Sciatic nerve (tissue), 2 donors: Measurements from ENCODE around the gene RPS14. TPM values are rescaled to one million over a fixed set of nuclear protein-coding genes. Genes with fewer than 3 reads are reported as not detected.
A peak's percentile ranks its signal among the peaks of the same experiment; 100 is the strongest.
"Not testable (repeated sequence)": the region's sequence is repeated elsewhere in the genome, so short reads cannot be mapped to it uniquely, and the experiment has no call there.

Experiments
- ATAC-seq: fragments of 200-7000 bp; cut with Tn5 transposase; one replicate; pipeline ENCODE4 v1.9.1; 2020; ENCODE audit warnings: mild to moderate bottlenecking, moderate library complexity
- DNase-seq: peaks from one replicate; pipeline ENCODE4 v3.0.0-alpha.2; 2020; ENCODE audit warnings: low spot score
- intact Hi-C: fragments of 100-400 bp; cut with DNase I; formaldehyde crosslinking; loops from one replicate; pipeline ENCODE4 v1.14.2; 2022
- total RNA-seq: library from RNA; stranded (reverse); fragmentation: NEBNext Ultra II Directional; extraction: Animal tissue kit (Norgen Biotek cat#: 25700); gene quantifications from one replicate; pipeline ENCODE4 v1.2.1, GENCODE V29; 2021
- donor health status: DM: no; HTN: no; CAD: no.
- donor health status: DM: no; HTN: no; CAD: no.

RPS14 gene
- total RNA-seq, 1 donor from 2014 or later: 1,412 TPM

- ATAC-seq (peak; percentile 2), DNase-seq (no peak)
- intact Hi-C loops: loop anchor here (10.0 kb wide), 1 partner anchor 50 kb away; no protein-coding TSS in a partner anchor
Observed at GRCh38 chr5:150484964-150485692, 35.6 kb upstream of the RPS14 start.

GRCh38 chr5:150481972-150482406 is 32.5 kb upstream of the RPS14 start:
- intact Hi-C loops: loop anchor here (10.0 kb wide), 1 partner anchor 53 kb away; no protein-coding TSS in a partner anchor
- no peak for ATAC-seq

GRCh38 chr5:150481708-150481965 is 32.1 kb upstream of the RPS14 start:
- no peak for DNase-seq
- intact Hi-C loops: loop anchor here (10.0 kb wide), 1 partner anchor 53 kb away; no protein-coding TSS in a partner anchor
- no peak for ATAC-seq

More at GRCh38 chr5:150481972-150482406, 32.5 kb upstream of the RPS14 start:
- no peak for DNase-seq

GRCh38 chr5:150479416-150479815 is 29.9 kb upstream of the RPS14 start:
- intact Hi-C loops: no loop called here
- DNase-seq (no peak), ATAC-seq (no peak)

GRCh38 chr5:150476568-150476967 is 27.0 kb upstream of the RPS14 start:
- intact Hi-C loops, ATAC-seq, DNase-seq: not testable (repeated sequence)

- intact Hi-C loops: no loop called here
- DNase-seq (no peak), ATAC-seq (no peak)
Observed at GRCh38 chr5:150473673-150474358, 24.3 kb upstream of the RPS14 start.

- no peak for ATAC-seq
- intact Hi-C loops: no loop called here
Observed at GRCh38 chr5:150469718-150470469, 20.4 kb upstream of the RPS14 start.

GRCh38 chr5:150468206-150468605 is 18.7 kb upstream of the RPS14 start:
- no peak for DNase-seq
- intact Hi-C loops: no loop called here
- no peak for ATAC-seq

More at GRCh38 chr5:150469718-150470469, 20.4 kb upstream of the RPS14 start:
- DNase-seq: no peak

GRCh38 chr5:150465927-150466326 is 16.4 kb upstream of the RPS14 start:
- ATAC-seq (no peak), DNase-seq (no peak)
- intact Hi-C loops: no loop called here

- peak; percentile 80 for ATAC-seq
- intact Hi-C loops: no loop called here
- DNase-seq: no peak
Observed at GRCh38 chr5:150464554-150465012, 15.0 kb upstream of the RPS14 start.

- DNase-seq (no peak), ATAC-seq (no peak)
- intact Hi-C loops: no loop called here
Observed at GRCh38 chr5:150461231-150461630, 11.7 kb upstream of the RPS14 start.

GRCh38 chr5:150460781-150461180 is 11.2 kb upstream of the RPS14 start:
- DNase-seq: no peak
- intact Hi-C loops: no loop called here
- no peak for ATAC-seq

- DNase-seq (peak; percentile 91), ATAC-seq (peak; percentile 95)
- intact Hi-C loops: loop anchor here (5.0 kb wide), 1 partner anchor 73 kb away; no protein-coding TSS in a partner anchor
Observed at GRCh38 chr5:150458802-150459557, 9.4 kb upstream of the RPS14 start.

- ATAC-seq: no peak
- intact Hi-C loops: loop anchor here (5.0 kb wide), 1 partner anchor 75 kb away; no protein-coding TSS in a partner anchor
- no peak for DNase-seq
Observed at GRCh38 chr5:150457562-150458240, 8.2 kb upstream of the RPS14 start.

GRCh38 chr5:150457121-150457520 is 7.6 kb upstream of the RPS14 start:
- DNase-seq (no peak), ATAC-seq (no peak)
- intact Hi-C loops: loop anchor here (5.0 kb wide), 1 partner anchor 75 kb away; no protein-coding TSS in a partner anchor

- DNase-seq: no peak
- intact Hi-C loops: loop anchor here (5.0 kb wide), 1 partner anchor 78 kb away; no protein-coding TSS in a partner anchor
- no peak for ATAC-seq
Observed at GRCh38 chr5:150454492-150455229, 5.1 kb upstream of the RPS14 start.

- DNase-seq, ATAC-seq, intact Hi-C loops: not testable (repeated sequence)
Observed at GRCh38 chr5:150454027-150454426, 4.5 kb upstream of the RPS14 start.
